ENCODE results near the gene SIRT4.

SIRT4 gene

DNA sequence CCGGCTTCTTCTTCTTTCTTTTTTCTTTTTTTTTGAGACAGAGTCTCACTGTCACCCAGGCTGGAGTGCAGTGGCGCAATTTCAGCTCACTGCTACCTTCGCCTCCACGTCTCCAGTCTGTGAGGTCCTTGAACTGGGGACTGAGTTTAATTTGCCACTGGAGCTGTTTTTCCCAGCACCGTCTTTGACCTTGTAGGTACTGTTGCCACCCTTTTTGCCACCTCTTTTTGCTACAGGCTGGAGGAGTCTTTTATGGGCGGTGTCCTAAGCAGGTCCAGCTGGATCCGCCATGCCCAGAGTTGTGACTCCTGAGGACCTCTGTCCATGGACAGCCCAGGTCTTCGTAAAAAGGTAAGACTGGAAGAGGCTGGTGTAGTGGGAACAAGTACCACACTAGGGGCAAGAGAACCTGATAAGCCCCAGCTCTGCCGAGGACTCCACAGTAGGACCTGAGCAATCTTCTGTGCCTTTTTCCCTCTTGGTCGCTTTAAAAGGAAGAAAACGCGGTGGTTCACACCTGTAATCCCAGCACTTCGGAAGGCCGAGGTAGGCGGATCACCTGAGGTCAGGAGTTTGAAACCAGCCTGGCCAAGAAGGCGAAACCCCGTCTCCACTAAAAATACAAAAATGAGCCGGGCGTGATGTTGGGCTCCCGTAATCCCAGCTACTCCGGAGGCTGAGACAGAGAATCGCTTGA lies 11.4 kb upstream of the SIRT4 start:
- Histone ChIP-seq H3K4me3 (ENCODE audit: insufficient read depth in 1 of 2, low read depth in 1 of 2, low read length in 2 of 2) (peak overlapping the region in 1 of 2 experiments; percentile 42), H3K4me1 (ENCODE audit: control insufficient read depth, insufficient read depth, low read depth, low read length) (peaks cover 9% of the 10 kb centered on the region), H3K4me2 (ENCODE audit: low read length, poor library complexity, severe bottlenecking) (peak overlapping the region; percentile 32), H3K27ac (ENCODE audit: low read length, poor library complexity, severe bottlenecking) (peak overlapping the region; percentile 79), H3K9me3 (ENCODE audit: control insufficient read depth, low read length) (no peaks in the 10 kb centered on the region), H3K27me3 (ENCODE audit: control insufficient read depth in 1 of 2, insufficient read depth in 1 of 2, low read length in 2 of 2) (no peaks in the 10 kb centered on the region), H2BK120ac (ENCODE audit: low read depth, low read length) (no peak overlapping the region), H2AK5ac (ENCODE audit: low read length, severe bottlenecking) (no peak overlapping the region), H2BK15ac (ENCODE audit: low read depth, poor library complexity, severe bottlenecking) (no peak overlapping the region), H4K8ac (ENCODE audit: low read length) (peak overlapping the region; percentile 12), H3K36me3 (ENCODE audit: control insufficient read depth in 1 of 2, insufficient read depth in 2 of 2, low read depth in 1 of 2, low read length in 2 of 2) (no peaks in the 10 kb centered on the region), H3K18ac (ENCODE audit: low read depth in 1 of 2, low read length in 2 of 2) (peak overlapping the region in 1 of 2 experiments; percentile 14), H3K9ac (ENCODE audit: low read length) (peak overlapping the region; percentile 92), H2BK5ac (ENCODE audit: low read depth, low read length, poor library complexity, severe bottlenecking) (no peak overlapping the region), H2AFZ (ENCODE audit: low read depth, low read length) (no peak overlapping the region), H2BK12ac (ENCODE audit: low read length in 2 of 2) (no peak overlapping the region), H3K14ac (ENCODE audit: low read length in 2 of 2) (no peak overlapping the region), H3K23ac (ENCODE audit: low read length in 2 of 2) (no peak overlapping the region), H3K4ac (ENCODE audit: low read depth in 1 of 2, low read length in 2 of 2) (no peak overlapping the region), H4K91ac (ENCODE audit: low read length) (no peak overlapping the region), H3K79me1 (replicated peaks; ENCODE audit: low read length, poor library complexity, severe bottlenecking) (no peaks in the 10 kb centered on the region)
- no peak for DNase-seq
- WGBS = 60% methylated on average over 20 of the region's 22 CpGs

DNA sequence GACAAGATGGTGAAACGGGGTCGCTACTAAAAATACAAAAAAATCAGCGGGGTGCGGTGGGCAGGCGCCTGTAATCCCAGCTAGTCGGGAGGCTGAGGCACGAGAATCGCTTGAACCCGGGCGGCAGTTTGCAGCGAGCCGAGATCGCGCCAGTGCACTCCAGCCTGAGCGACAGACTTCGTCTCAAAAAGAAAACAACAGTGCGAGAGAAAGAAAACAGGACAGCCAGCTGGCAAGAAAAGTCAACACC lies 9.8 kb upstream of the SIRT4 start:
- H3K36me3 ChIP-seq (ENCODE audit: control insufficient read depth in 1 of 2, insufficient read depth in 2 of 2, low read depth in 1 of 2, low read length in 2 of 2) = no peaks in the 10 kb centered on the region
- H3K18ac ChIP-seq (ENCODE audit: low read depth in 1 of 2, low read length in 2 of 2) = peak overlapping the region in 1 of 2 experiments; percentile 100
- H4K91ac ChIP-seq (ENCODE audit: low read length) = no peak overlapping the region
- H3K27me3 ChIP-seq (ENCODE audit: control insufficient read depth in 1 of 2, insufficient read depth in 1 of 2, low read length in 2 of 2) = no peaks in the 10 kb centered on the region
- no peak for DNase-seq
- no peaks in the 10 kb centered on the region for H3K79me1 ChIP-seq (replicated peaks; ENCODE audit: low read length, poor library complexity, severe bottlenecking)
- H3K4me1 ChIP-seq (ENCODE audit: control insufficient read depth, insufficient read depth, low read depth, low read length) = peaks cover 7% of the 10 kb centered on the region
- peak overlapping the region; percentile 100 for H3K27ac ChIP-seq (ENCODE audit: low read length, poor library complexity, severe bottlenecking)
- peak overlapping the region; percentile 71 for H3K4me2 ChIP-seq (ENCODE audit: low read length, poor library complexity, severe bottlenecking)
- peak overlapping the region; percentile 49 for H2BK120ac ChIP-seq (ENCODE audit: low read depth, low read length)
- no peaks in the 10 kb centered on the region for H3K9me3 ChIP-seq (ENCODE audit: control insufficient read depth, low read length)
- peak overlapping the region; percentile 92 for H3K9ac ChIP-seq (ENCODE audit: low read length)
- peak overlapping the region; percentile 52 to 88 for H3K4me3 ChIP-seq (ENCODE audit: insufficient read depth in 1 of 2, low read depth in 1 of 2, low read length in 2 of 2)
- under 1% methylated on average over 17 of the region's 17 CpGs for WGBS
- H2BK15ac ChIP-seq (ENCODE audit: low read depth, poor library complexity, severe bottlenecking) = no peak overlapping the region
- no peak overlapping the region for H3K23ac ChIP-seq (ENCODE audit: low read length in 2 of 2)
- no peak overlapping the region for H2AFZ ChIP-seq (ENCODE audit: low read depth, low read length)
- no peak overlapping the region for H2AK5ac ChIP-seq (ENCODE audit: low read length, severe bottlenecking)
- H3K4ac ChIP-seq (ENCODE audit: low read depth in 1 of 2, low read length in 2 of 2) = no peak overlapping the region
- H2BK12ac ChIP-seq (ENCODE audit: low read length in 2 of 2) = no peak overlapping the region
- peak overlapping the region; percentile 77 for H4K8ac ChIP-seq (ENCODE audit: low read length)
- no peak overlapping the region for H3K14ac ChIP-seq (ENCODE audit: low read length in 2 of 2)
- peak overlapping the region; percentile 100 for H2BK5ac ChIP-seq (ENCODE audit: low read depth, low read length, poor library complexity, severe bottlenecking)

DNA sequence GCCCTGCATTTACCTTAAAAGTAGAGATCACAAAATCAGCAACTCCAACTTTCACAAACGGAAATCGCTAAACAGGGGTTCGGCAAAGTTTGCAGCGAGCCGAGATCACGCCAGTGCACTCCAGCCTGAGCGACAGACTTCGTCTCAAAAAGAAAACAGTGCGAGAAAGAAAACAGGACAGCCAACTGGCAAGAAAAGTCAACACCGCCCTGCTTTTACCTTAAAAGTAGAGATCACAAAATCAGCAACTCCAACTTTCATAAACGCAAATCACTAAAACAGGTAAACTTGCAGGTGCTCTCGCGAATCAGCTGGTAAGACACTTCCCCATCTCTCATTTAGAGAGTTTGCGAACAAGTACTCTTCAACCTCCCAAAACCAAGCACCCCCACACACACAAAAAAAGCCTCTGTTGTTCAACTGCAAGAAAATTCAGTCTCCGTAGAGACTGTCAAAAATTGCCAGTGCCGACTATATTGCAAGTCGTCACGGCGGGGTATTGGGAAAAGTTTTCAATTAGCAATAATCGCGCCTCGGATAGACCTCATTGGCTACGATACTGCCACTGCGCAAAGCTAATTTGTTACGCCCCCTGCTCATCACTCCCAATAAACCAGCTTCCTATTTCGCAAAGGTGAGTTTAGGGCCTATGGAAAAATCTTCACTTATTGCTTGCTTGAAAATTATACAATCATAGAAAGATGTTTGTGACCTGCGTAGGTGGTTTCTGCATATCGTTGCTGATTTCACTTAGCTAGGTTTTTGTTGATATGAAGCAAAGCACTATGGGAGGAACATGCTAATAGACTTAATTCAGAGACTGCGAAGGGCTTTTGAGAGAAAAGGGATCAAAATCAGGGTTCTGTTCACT lies 9.2 kb upstream of the SIRT4 start, which contains the start of gene RNU4-1:
Gene RNU4-1 (minus strand): TSS at position 577 of the 871 bp plus-strand sequence.
- DNase-seq = peak; percentile 98
- Histone ChIP-seq H3K4me2 (ENCODE audit: low read length, poor library complexity, severe bottlenecking) (peak within 1 kb of the TSS; percentile 71), H3K9me3 (ENCODE audit: control insufficient read depth, low read length) (no peaks in the 10 kb centered on the region)

DNA sequence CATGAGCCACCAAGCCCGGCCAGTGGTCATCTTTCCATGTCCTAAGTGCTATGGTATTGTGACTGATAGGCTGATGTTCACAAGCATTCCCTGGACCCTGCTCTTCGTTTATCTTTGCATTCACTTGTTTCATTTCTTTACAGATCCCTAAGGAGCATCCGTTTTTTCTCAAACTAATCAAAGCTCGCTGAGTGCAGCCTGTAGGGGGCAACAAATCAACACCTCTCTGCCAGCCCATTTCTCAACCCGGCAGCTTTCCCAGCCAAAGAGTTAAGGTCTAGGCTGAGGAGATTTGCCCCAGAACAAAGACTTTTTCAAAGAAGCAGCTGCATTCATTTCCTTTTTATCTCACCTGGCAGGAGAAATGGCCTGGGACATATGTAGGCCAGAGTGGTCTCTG lies 12.1 kb downstream of the SIRT4 start:
- peaks cover 5% of the 10 kb centered on the region for H3K4me1 ChIP-seq (ENCODE audit: control insufficient read depth, insufficient read depth, low read depth, low read length)
- no peak overlapping the region for H2BK15ac ChIP-seq (ENCODE audit: low read depth, poor library complexity, severe bottlenecking)
- no peak for DNase-seq
- no peak overlapping the region for H3K23ac ChIP-seq (ENCODE audit: low read length in 2 of 2)
- H4K8ac ChIP-seq (ENCODE audit: low read length) = no peak overlapping the region
- H3K27me3 ChIP-seq (ENCODE audit: control insufficient read depth in 1 of 2, insufficient read depth in 1 of 2, low read length in 2 of 2) = no peaks in the 10 kb centered on the region
- no peaks in the 10 kb centered on the region for H3K9me3 ChIP-seq (ENCODE audit: control insufficient read depth, low read length)
- WGBS = 36% methylated on average over 5 of the region's 5 CpGs
- no peak overlapping the region for H2BK12ac ChIP-seq (ENCODE audit: low read length in 2 of 2)
- H2AK5ac ChIP-seq (ENCODE audit: low read length, severe bottlenecking) = no peak overlapping the region
- H3K79me1 ChIP-seq (replicated peaks; ENCODE audit: low read length, poor library complexity, severe bottlenecking) = peaks cover 2% of the 10 kb centered on the region
- no peak overlapping the region for H2BK5ac ChIP-seq (ENCODE audit: low read depth, low read length, poor library complexity, severe bottlenecking)
- no peak overlapping the region for H2AFZ ChIP-seq (ENCODE audit: low read depth, low read length)
- H3K9ac ChIP-seq (ENCODE audit: low read length) = no peak overlapping the region
- no peak overlapping the region for H3K14ac ChIP-seq (ENCODE audit: low read length in 2 of 2)
- no peak overlapping the region for H4K91ac ChIP-seq (ENCODE audit: low read length)
- no peak overlapping the region for H3K18ac ChIP-seq (ENCODE audit: low read depth in 1 of 2, low read length in 2 of 2)
- no peak overlapping the region for H2BK120ac ChIP-seq (ENCODE audit: low read depth, low read length)
- no peak overlapping the region for H3K4ac ChIP-seq (ENCODE audit: low read depth in 1 of 2, low read length in 2 of 2)
- H3K4me3 ChIP-seq (ENCODE audit: insufficient read depth in 1 of 2, low read depth in 1 of 2, low read length in 2 of 2) = no peak overlapping the region
- no peak overlapping the region for H3K4me2 ChIP-seq (ENCODE audit: low read length, poor library complexity, severe bottlenecking)
- no peaks in the 10 kb centered on the region for H3K36me3 ChIP-seq (ENCODE audit: control insufficient read depth in 1 of 2, insufficient read depth in 2 of 2, low read depth in 1 of 2, low read length in 2 of 2)
- no peak overlapping the region for H3K27ac ChIP-seq (ENCODE audit: low read length, poor library complexity, severe bottlenecking)

More for the DNA sequence above, 9.2 kb upstream of the SIRT4 start, which contains the start of gene RNU4-1:
- Histone ChIP-seq H3K79me1 (replicated peaks; ENCODE audit: low read length, poor library complexity, severe bottlenecking) (no peaks in the 10 kb centered on the region), H3K4me3 (ENCODE audit: insufficient read depth in 1 of 2, low read depth in 1 of 2, low read length in 2 of 2) (peak within 1 kb of the TSS; percentile 52 to 88), H3K27me3 (ENCODE audit: control insufficient read depth in 1 of 2, insufficient read depth in 1 of 2, low read length in 2 of 2) (no peaks in the 10 kb centered on the region), H2BK120ac (ENCODE audit: low read depth, low read length) (peak within 1 kb of the TSS; percentile 49), H3K4me1 (ENCODE audit: control insufficient read depth, insufficient read depth, low read depth, low read length) (peaks cover 7% of the 10 kb centered on the region), H3K27ac (ENCODE audit: low read length, poor library complexity, severe bottlenecking) (peak within 1 kb of the TSS; percentile 100), H3K36me3 (ENCODE audit: control insufficient read depth in 1 of 2, insufficient read depth in 2 of 2, low read depth in 1 of 2, low read length in 2 of 2) (no peaks in the 10 kb centered on the region), H3K18ac (ENCODE audit: low read depth in 1 of 2, low read length in 2 of 2) (peak within 1 kb of the TSS; percentile 3 to 100), H2BK12ac (ENCODE audit: low read length in 2 of 2) (no peak within 1 kb of the TSS), H4K91ac (ENCODE audit: low read length) (peak within 1 kb of the TSS; percentile 50), H4K8ac (ENCODE audit: low read length) (peak within 1 kb of the TSS; percentile 77), H3K14ac (ENCODE audit: low read length in 2 of 2) (no peak within 1 kb of the TSS), H2AFZ (ENCODE audit: low read depth, low read length) (no peak within 1 kb of the TSS), H2BK5ac (ENCODE audit: low read depth, low read length, poor library complexity, severe bottlenecking) (peak within 1 kb of the TSS; percentile 100), H3K23ac (ENCODE audit: low read length in 2 of 2) (no peak within 1 kb of the TSS), H2BK15ac (ENCODE audit: low read depth, poor library complexity, severe bottlenecking) (no peak within 1 kb of the TSS), H2AK5ac (ENCODE audit: low read length, severe bottlenecking) (no peak within 1 kb of the TSS), H3K4ac (ENCODE audit: low read depth in 1 of 2, low read length in 2 of 2) (no peak within 1 kb of the TSS), H3K9ac (ENCODE audit: low read length) (peak within 1 kb of the TSS; percentile 92)
- under 1% methylated on average over 26 of the region's 29 CpGs for WGBS
